CD14-positive monocyte (primary cell): Measurements from ENCODE around the gene ZNF608. TPM values are rescaled to one million over a fixed set of nuclear protein-coding genes. Genes with fewer than 3 reads are reported as not detected.

ENCODE experiments used
- DNase-seq, 3 donors: peaks; one replicate each; pipeline ENCODE4 v3.0.0-alpha.2; 2011 to 2022
- H2AFZ ChIP-seq: 2 replicates; pipeline ENCODE4 v1.6.0; 2012; ENCODE audit warnings: mild to moderate bottlenecking, low read depth, low read length, inconsistent platforms; ENCODE audit not compliant: insufficient read depth, poor library complexity, severe bottlenecking
- H3K27ac ChIP-seq, 2 donors: 1 replicate in 1 of 2; 2 replicates in 1 of 2; pipeline ENCODE4 v1.5.1; 2012 to 2013; ENCODE audit warnings: low read length in 2 of 2, control low read depth in 1 of 2, inconsistent platforms in 1 of 2, low read depth in 1 of 2, mild to moderate bottlenecking in 1 of 2
- H3K27me3 ChIP-seq, 2 donors: one replicate each; pipeline versions ENCODE4 v1.6.0 to v1.6.1; 2011 to 2013; ENCODE audit warnings: low read length in 2 of 2; ENCODE audit not compliant: control insufficient read depth in 2 of 2, insufficient read depth in 2 of 2
- H3K36me3 ChIP-seq, 2 donors: replicated peaks in 1 of 2; 1 replicate in 1 of 2; 2 replicates in 1 of 2; pipeline versions ENCODE4 v1.5.1 to v1.6.1; 2012 to 2013; ENCODE audit warnings: low read length in 2 of 2, control low read depth in 1 of 2, inconsistent platforms in 1 of 2, mild to moderate bottlenecking in 1 of 2; ENCODE audit not compliant: insufficient read depth in 2 of 2, control insufficient read depth in 1 of 2
- H3K4me1 ChIP-seq, 2 donors: 1 replicate in 1 of 2; 2 replicates in 1 of 2; pipeline versions ENCODE4 v1.5.1 to v1.6.1; 2012 to 2013; ENCODE audit warnings: low read length in 2 of 2, control low read depth in 1 of 2, inconsistent platforms in 1 of 2, mild to moderate bottlenecking in 1 of 2, moderate library complexity in 1 of 2; ENCODE audit not compliant: insufficient read depth in 2 of 2, control insufficient read depth in 1 of 2
- H3K4me2 ChIP-seq: replicated peaks from 2 replicates; pipeline ENCODE3; 2012; ENCODE audit warnings: low read length, moderate library complexity, mild to moderate bottlenecking; ENCODE audit not compliant: poor library complexity, severe bottlenecking; ENCODE audit errors: extremely low read depth
- H3K4me3 ChIP-seq, 3 experiments: fragments of 200-600 bp in 1 of 3; sonication (generic) in 1 of 3; replicated peaks in 1 of 3; 1 replicate in 2 of 3; 2 replicates in 1 of 3; pipeline ENCODE4 v1.5.1; 2011 to 2013; ENCODE audit warnings: low read length in 3 of 3, mild to moderate bottlenecking in 3 of 3, control low read depth in 2 of 3, low read depth in 2 of 3, inconsistent platforms in 1 of 3, moderate library complexity in 1 of 3
- H3K79me2 ChIP-seq: 2 replicates; pipeline ENCODE4 v1.6.0; 2012; ENCODE audit warnings: mild to moderate bottlenecking, control low read depth, inconsistent platforms, low read length, moderate library complexity; ENCODE audit not compliant: insufficient read depth
- H3K9ac ChIP-seq: 2 replicates; pipeline ENCODE4 v1.6.0; 2017; ENCODE audit warnings: low read length, mild to moderate bottlenecking; ENCODE audit not compliant: insufficient read depth, poor library complexity, severe bottlenecking
- H3K9me3 ChIP-seq, 2 donors: replicated peaks in 1 of 2; 1 replicate in 1 of 2; 2 replicates in 1 of 2; pipeline versions ENCODE4 v1.5.1 to v1.6.1; 2012 to 2013; ENCODE audit warnings: low read length in 2 of 2, control low read depth in 1 of 2; ENCODE audit not compliant: control insufficient read depth in 1 of 2, insufficient read depth in 1 of 2
- H4K20me1 ChIP-seq: 2 replicates; pipeline ENCODE4 v1.6.0; 2012; ENCODE audit warnings: mild to moderate bottlenecking, low read length, control low read depth, moderate library complexity; ENCODE audit not compliant: insufficient read depth
- H3K27ac Mint-ChIP-seq, 7 donors: one replicate each; pipeline ENCODE4 v1.8.0; 2020; ENCODE audit warnings: mild to moderate bottlenecking in 7 of 7, mixed read lengths in 7 of 7, moderate library complexity in 6 of 7, inconsistent platforms in 2 of 7
- H3K27me3 Mint-ChIP-seq, 3 donors: one replicate each; pipeline ENCODE4 v1.8.0; 2021 to 2022; ENCODE audit warnings: low read depth in 3 of 3, mild to moderate bottlenecking in 3 of 3, mixed read lengths in 3 of 3, moderate library complexity in 3 of 3, inconsistent platforms in 1 of 3
- H3K36me3 Mint-ChIP-seq, 2 donors: one replicate each; pipeline ENCODE4 v1.8.0; 2020; ENCODE audit warnings: mixed read lengths in 2 of 2, inconsistent platforms in 1 of 2, mild to moderate bottlenecking in 1 of 2
- H3K4me1 Mint-ChIP-seq: one replicate; pipeline ENCODE4 v1.8.0; 2020; ENCODE audit warnings: mild to moderate bottlenecking, mixed read lengths
- H3K4me3 Mint-ChIP-seq, 2 donors: one replicate each; pipeline ENCODE4 v1.8.0; 2020; ENCODE audit warnings: mild to moderate bottlenecking in 2 of 2, mixed read lengths in 2 of 2, moderate library complexity in 1 of 2
- H3K9me3 Mint-ChIP-seq, 7 donors: one replicate each; pipeline ENCODE4 v1.8.0; 2020 to 2022; ENCODE audit warnings: mixed read lengths in 7 of 7, mild to moderate bottlenecking in 6 of 7, moderate library complexity in 6 of 7, inconsistent platforms in 2 of 7
- WGBS: methylation state at CpG from one replicate; pipeline ENCODE4 v1.1.5; 2013; ENCODE audit warnings: missing lambda C conversion rate; ENCODE audit not compliant: insufficient coverage; 5-methylcytosine and 5-hydroxymethylcytosine counted together
- intact Hi-C, 2 donors: fragments of 100-400 bp; cut with micrococcal nuclease; formaldehyde crosslinking; loops; one replicate each; pipeline versions ENCODE4 v1.15.0 to v1.15.1; 2023
- polyA plus RNA-seq, 3 donors: library from polyadenylated mRNA; depleted of rRNA in 1 of 3; unstranded in 2 of 3; stranded (reverse) in 1 of 3; fragments of 300-500 nt in 2 of 3; fragments of >200 nt in 1 of 3; fragmentation: Illumina TruSeq in 2 of 3; gene quantifications; 1 replicate in 2 of 3; 2 replicates in 1 of 3; pipeline ENCODE4 v1.2.3, GENCODE V29; 2012 to 2021
- TF ChIP-seq, protein P1 (sequence below): fragments of 200-600 bp; IDR thresholded peaks from one replicate; pipeline ENCODE4 v1.8.0; 2022; ENCODE audit warnings: antibody characterized with exemption, mild to moderate bottlenecking

The ZNF608 gene
- polyA plus RNA-seq, 3 donors: 0.05 TPM; not detected in 2

DNA sequence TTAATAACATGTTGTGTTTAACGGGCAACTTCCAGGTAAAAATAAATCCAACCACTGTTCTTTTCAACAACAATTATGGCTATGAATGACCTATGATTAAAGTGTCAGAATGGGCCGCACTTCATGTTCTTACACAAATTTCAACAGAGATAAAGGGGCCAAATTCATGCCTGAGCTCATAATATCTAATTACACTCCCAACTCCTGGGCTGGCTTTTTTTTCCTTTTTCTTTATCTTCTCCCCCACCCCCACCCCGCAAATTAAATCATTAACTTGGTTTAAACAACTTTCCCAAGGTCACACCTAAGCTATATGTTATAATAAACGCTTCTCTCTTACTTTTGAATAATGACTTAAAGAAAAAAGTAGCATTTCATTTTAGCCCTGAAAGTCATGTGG is 25.8 kb downstream of the ZNF608 start:
- H3K79me2 ChIP-seq: no peaks in the 10 kb centered on the region
- H3K4me3 ChIP-seq: no peak overlapping the region
- DNase-seq: no peak
- Mint-ChIP-seq H3K4me1 (no peaks in the 10 kb centered on the region), H3K36me3 (no peaks in the 10 kb centered on the region), H3K27ac (no peak overlapping the region), H3K4me3 (no peak overlapping the region), H3K9me3 (no peaks in the 10 kb centered on the region), H3K27me3 (peaks cover 0 to 4% (median 0%) of the 10 kb centered on the region in 3 donors)
- no peak overlapping the region for H3K9ac ChIP-seq
- WGBS: 100% methylated on average over 1 of the region's 4 CpGs
- no peaks in the 10 kb centered on the region for H4K20me1 ChIP-seq
- no peaks in the 10 kb centered on the region for H3K36me3 ChIP-seq
- H3K4me1 ChIP-seq: no peaks in the 10 kb centered on the region
- H2AFZ ChIP-seq: no peak overlapping the region
- intact Hi-C loops: no loop called here
- no peak overlapping the region for H3K27ac ChIP-seq
- no peaks in the 10 kb centered on the region for H3K27me3 ChIP-seq
- H3K4me2 ChIP-seq: no peak overlapping the region
- no peaks in the 10 kb centered on the region for H3K9me3 ChIP-seq
- TF ChIP-seq, protein P1, sequence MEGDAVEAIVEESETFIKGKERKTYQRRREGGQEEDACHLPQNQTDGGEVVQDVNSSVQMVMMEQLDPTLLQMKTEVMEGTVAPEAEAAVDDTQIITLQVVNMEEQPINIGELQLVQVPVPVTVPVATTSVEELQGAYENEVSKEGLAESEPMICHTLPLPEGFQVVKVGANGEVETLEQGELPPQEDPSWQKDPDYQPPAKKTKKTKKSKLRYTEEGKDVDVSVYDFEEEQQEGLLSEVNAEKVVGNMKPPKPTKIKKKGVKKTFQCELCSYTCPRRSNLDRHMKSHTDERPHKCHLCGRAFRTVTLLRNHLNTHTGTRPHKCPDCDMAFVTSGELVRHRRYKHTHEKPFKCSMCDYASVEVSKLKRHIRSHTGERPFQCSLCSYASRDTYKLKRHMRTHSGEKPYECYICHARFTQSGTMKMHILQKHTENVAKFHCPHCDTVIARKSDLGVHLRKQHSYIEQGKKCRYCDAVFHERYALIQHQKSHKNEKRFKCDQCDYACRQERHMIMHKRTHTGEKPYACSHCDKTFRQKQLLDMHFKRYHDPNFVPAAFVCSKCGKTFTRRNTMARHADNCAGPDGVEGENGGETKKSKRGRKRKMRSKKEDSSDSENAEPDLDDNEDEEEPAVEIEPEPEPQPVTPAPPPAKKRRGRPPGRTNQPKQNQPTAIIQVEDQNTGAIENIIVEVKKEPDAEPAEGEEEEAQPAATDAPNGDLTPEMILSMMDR: no peak

DNA sequence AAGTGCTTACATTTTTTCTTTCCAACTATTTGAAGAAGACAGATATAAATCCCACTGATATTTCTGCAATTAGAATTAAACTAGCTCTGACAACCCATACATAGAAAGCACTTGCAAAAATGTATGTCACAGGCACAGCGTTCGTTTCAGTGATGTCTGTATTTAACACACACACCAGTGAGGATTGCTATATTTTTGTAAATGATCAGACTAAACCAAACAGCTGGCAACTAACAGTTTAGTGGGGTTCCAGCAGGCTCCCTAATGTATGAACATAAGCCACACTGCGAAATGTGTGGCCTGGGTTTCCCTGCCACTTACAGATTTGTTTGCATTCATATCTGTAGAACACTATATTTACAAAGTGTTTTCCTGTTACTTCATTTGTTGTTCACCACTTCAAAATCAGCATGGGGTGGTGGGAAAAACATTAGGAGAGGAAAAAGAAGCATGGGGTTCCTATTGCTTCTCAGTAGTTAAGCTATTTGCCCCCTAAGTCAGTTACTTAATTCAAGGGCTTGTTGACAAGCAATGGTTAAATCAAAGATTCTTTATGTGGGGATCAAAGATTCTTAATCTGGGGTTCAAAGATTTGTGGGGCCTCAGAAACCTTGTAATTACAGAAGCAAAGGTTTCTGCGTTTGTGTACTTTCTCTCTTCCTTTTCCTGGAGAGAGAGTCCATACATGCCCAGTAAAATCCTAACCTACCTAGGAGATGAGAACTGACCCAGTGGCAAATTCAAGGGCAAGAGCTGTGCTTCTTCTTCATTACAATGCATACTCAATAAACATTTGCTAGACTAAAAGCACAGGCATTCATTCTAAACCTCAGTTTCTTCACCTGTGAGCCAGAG is 27.1 kb downstream of the ZNF608 start:
- no peaks in the 10 kb centered on the region for H3K36me3 ChIP-seq
- no peaks in the 10 kb centered on the region for H3K4me1 ChIP-seq
- Mint-ChIP-seq H3K27ac (no peak overlapping the region), H3K4me3 (no peak overlapping the region), H3K27me3 (peaks cover 0 to 3% (median 0%) of the 10 kb centered on the region in 3 donors), H3K36me3 (no peaks in the 10 kb centered on the region), H3K9me3 (no peaks in the 10 kb centered on the region), H3K4me1 (no peaks in the 10 kb centered on the region)
- 90% methylated on average over 2 of the region's 4 CpGs for WGBS
- no peak overlapping the region for H3K9ac ChIP-seq
- TF ChIP-seq, protein P1: no peak
- H2AFZ ChIP-seq: no peak overlapping the region
- no peaks in the 10 kb centered on the region for H3K9me3 ChIP-seq
- H4K20me1 ChIP-seq: no peaks in the 10 kb centered on the region
- H3K4me2 ChIP-seq: no peak overlapping the region
- DNase-seq: no peak
- H3K79me2 ChIP-seq: no peaks in the 10 kb centered on the region
- H3K4me3 ChIP-seq: no peak overlapping the region
- intact Hi-C loops: no loop called here
- no peak overlapping the region for H3K27ac ChIP-seq
- H3K27me3 ChIP-seq: no peaks in the 10 kb centered on the region
